BE2C (cell line): ENCODE results near the gene EHD4.

Source experiments
- DNase-seq: peaks from one replicate; pipeline ENCODE4 v3.0.0-alpha.2; 2020
- H3K27me3 ChIP-seq: fragments of 250-450 bp; sonication (Bioruptor Pico); 2 replicates; pipeline ENCODE4 v1.5.1; 2020; ENCODE audit warnings: mild to moderate bottlenecking
- H3K36me3 ChIP-seq: fragments of 250-450 bp; sonication (Bioruptor Pico); 2 replicates; pipeline ENCODE4 v1.5.1; 2020; ENCODE audit warnings: mild to moderate bottlenecking
- H3K4me1 ChIP-seq: fragments of 250-450 bp; sonication (Bioruptor Pico); 2 replicates; pipeline ENCODE4 v1.5.1; 2020
- H3K4me3 ChIP-seq: 2 replicates; pipeline ENCODE4 v1.5.1; 2011; ENCODE audit warnings: low read depth, low read length
- H3K9me3 ChIP-seq: fragments of 250-450 bp; sonication (Bioruptor Pico); 2 replicates; pipeline ENCODE4 v1.5.1; 2020
- TF ChIP-seq, protein P1 (sequence below): IDR thresholded peaks from 2 replicates; pipeline ENCODE4 v1.5.1; 2012; ENCODE audit warnings: mild to moderate bottlenecking, low read depth, low read length

The EHD4 gene

DNA sequence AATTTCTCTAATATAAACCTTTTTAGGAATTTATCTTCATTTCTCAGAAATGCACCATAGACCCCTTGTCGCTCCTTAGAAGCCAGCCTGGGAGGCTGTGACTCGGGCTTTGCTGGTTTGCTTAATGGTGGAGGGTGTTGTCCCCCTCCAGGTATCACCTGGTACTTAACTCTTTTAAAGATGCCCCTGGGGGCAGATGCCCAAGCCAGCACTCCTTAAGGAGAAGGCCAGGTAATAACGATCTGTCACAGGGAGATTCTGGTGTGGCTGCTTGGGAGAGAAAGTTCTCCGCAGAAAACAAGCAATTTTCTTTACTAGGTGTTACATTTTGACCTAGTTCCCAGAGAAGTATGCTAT, 22.3 kb downstream of the EHD4 start:
- Histone ChIP-seq H3K36me3 (no peaks in the 10 kb centered on the region), H3K9me3 (no peaks in the 10 kb centered on the region), H3K27me3 (no peaks in the 10 kb centered on the region), H3K4me3 (no peak overlapping the region), H3K4me1 (no peaks in the 10 kb centered on the region)
- DNase-seq, result no peak
- TF ChIP-seq, protein P1, sequence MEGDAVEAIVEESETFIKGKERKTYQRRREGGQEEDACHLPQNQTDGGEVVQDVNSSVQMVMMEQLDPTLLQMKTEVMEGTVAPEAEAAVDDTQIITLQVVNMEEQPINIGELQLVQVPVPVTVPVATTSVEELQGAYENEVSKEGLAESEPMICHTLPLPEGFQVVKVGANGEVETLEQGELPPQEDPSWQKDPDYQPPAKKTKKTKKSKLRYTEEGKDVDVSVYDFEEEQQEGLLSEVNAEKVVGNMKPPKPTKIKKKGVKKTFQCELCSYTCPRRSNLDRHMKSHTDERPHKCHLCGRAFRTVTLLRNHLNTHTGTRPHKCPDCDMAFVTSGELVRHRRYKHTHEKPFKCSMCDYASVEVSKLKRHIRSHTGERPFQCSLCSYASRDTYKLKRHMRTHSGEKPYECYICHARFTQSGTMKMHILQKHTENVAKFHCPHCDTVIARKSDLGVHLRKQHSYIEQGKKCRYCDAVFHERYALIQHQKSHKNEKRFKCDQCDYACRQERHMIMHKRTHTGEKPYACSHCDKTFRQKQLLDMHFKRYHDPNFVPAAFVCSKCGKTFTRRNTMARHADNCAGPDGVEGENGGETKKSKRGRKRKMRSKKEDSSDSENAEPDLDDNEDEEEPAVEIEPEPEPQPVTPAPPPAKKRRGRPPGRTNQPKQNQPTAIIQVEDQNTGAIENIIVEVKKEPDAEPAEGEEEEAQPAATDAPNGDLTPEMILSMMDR, result no peak

DNA sequence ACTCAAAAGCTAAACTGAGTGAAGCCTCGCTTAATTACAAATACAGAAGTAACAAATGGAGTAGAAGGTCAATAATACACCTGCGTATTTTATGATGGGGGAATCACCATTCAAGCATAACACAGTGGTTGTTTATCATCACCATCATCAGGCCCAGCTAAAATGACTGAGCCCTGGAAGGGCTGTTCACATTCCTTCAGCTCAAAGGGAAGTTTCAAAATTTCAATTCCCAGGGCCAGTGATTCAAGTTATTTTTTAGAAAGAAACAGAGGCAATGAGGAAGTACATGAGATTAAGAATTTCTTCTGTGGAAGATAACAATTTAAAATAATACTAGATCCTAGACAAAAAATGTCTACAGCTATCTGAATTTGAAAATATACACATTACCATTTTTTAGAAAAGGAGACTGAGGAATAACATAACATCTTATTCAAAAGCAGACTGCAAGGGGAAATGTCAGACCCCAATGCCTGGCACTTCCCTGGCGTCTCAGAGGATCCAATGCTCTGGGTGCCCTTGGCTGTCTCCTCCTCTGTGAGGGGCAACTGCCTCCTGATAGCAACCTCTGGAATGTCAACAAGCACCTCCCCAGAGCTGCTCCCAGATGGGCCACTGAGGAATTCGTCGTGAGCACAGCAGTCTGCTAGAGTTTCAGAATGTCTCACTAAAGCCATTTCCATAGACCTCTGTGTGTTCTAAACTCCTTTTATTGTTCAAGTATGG, 22.8 kb downstream of the EHD4 start:
- no peak overlapping the region for H3K4me3 ChIP-seq
- no peaks in the 10 kb centered on the region for H3K4me1 ChIP-seq
- H3K36me3 ChIP-seq, result no peaks in the 10 kb centered on the region
- TF ChIP-seq, protein P1, result no peak
- H3K27me3 ChIP-seq, result no peaks in the 10 kb centered on the region
- H3K9me3 ChIP-seq, result no peaks in the 10 kb centered on the region
- DNase-seq, result no peak

DNA sequence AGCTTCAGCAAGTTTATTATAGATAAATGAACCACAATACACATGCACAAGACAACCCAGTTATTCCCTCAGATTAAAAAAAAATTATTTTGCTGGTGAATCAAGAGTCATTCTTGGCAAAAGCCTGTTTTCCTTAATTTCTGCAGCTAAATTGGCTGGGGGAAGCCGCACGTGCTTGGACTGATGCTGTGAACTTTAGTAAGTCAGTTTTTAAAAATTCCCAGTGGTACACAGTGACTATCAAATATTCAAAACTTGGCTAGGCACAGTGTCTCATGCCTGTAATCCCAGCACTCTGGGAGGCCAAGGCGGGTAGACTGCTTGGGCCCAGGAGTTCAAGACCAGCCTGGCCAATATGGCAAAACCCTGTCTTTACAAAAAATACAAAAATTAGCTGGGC, 23.9 kb downstream of the EHD4 start:
- DNase-seq, result no peak
- TF ChIP-seq, protein P1, result no peak
- H3K36me3 ChIP-seq, result no peaks in the 10 kb centered on the region
- no peak overlapping the region for H3K4me3 ChIP-seq
- no peaks in the 10 kb centered on the region for H3K4me1 ChIP-seq
- H3K27me3 ChIP-seq, result no peaks in the 10 kb centered on the region
- no peaks in the 10 kb centered on the region for H3K9me3 ChIP-seq

DNA sequence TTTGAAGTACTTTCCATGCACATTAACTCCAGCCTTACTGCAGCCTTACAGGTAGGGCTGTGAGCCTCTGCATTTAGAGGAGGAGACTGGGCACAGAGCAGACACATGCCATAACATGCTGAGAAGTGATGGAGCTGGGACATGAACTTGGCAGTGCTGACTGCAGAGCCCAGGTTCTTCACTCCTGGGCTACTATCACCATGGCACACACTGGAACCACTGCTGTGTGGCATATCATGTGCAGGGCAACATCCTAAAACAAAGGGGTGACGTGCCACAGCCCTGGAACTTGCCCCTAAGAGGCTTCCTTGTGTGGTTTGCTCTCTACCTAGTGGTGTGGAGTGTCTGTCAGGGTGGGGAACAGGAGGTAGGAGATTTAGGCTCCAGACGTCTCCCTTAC, 25.4 kb downstream of the EHD4 start:
- DNase-seq, result no peak
- Histone ChIP-seq H3K9me3 (no peaks in the 10 kb centered on the region), H3K27me3 (no peaks in the 10 kb centered on the region), H3K4me1 (no peaks in the 10 kb centered on the region), H3K36me3 (no peaks in the 10 kb centered on the region), H3K4me3 (no peak overlapping the region)
- TF ChIP-seq, protein P1, result no peak

DNA sequence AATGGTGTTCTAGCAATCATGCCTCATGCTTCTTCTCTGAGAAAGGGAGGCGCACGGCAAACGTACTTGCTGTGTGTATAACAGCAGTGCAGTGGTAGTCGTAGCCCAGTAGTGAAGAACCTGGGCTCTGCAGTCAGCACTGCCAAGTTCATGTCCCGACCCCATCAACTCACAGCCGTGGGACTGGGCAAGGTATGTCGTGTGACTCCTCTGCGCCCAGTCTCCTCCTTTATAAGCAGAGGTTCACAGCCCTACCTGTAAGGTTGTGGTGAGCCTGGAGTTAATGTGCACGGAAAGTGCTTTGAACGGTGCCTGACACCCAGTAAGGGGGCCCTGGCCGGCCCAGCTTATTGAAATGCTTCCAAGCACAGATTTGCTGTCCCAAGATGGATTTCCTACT, 26.6 kb downstream of the EHD4 start:
- H3K9me3 ChIP-seq, result no peaks in the 10 kb centered on the region
- no peak for DNase-seq
- TF ChIP-seq, protein P1, result no peak
- H3K4me1 ChIP-seq, result no peaks in the 10 kb centered on the region
- no peaks in the 10 kb centered on the region for H3K27me3 ChIP-seq
- H3K36me3 ChIP-seq, result no peaks in the 10 kb centered on the region
- H3K4me3 ChIP-seq, result no peak overlapping the region

DNA sequence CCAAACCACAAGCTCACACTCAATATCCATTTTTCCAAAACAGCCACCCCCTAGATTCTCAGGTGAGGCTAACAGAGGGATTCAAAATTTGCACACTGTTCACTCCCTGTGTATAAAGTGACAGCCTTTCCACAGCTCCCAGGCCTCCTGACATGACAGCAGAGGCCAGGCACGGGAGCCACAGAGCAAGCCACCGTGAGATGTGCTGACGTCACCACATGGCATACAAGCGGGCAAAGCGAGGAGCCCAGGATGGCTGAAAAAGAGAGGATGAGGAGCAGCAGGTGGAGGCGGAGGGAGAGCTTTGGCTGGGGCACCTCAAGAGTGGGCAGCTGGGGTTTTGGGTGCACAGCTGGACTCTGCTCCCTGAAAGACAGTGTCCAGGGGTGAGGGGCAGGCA, 27.1 kb downstream of the EHD4 start:
- TF ChIP-seq, protein P1, result no peak
- DNase-seq, result no peak
- Histone ChIP-seq H3K27me3 (no peaks in the 10 kb centered on the region), H3K4me1 (no peaks in the 10 kb centered on the region), H3K9me3 (no peaks in the 10 kb centered on the region), H3K36me3 (no peaks in the 10 kb centered on the region), H3K4me3 (no peak overlapping the region)
